ENCODE data around the gene TRABD2B. TPM values are rescaled to one million over a fixed set of nuclear protein-coding genes. Genes with fewer than 3 reads are reported as not detected.

TRABD2B gene
- total and polyA plus RNA-seq, 11 donors, result 0.31 to 1.1 (median 0.80) TPM

DNA sequence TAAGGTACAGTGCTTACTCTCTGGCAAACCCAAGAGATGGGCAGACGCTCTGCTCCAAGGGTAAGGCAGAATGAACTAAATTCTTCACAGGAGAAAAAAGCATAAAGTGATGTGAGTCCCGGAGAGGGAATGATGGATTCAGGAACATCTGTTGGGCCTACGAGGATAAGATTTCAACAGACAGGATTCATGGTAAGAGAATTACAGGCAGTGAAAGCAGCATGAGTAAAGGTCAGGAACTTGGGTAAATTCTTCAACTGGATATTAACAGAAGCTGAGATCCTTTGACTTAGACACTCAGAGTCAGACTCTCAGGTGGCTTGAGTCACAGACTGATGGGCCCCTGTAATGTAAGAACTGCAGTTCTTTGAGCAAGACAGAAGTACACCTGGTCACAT, 152.6 kb downstream of the TRABD2B start:
- intact Hi-C loops (cut with DNase I), result no loop called here
- WGBS, 4 donors, result 94 to 99% (median 97%) methylated on average over 3 of the region's 3 CpGs

DNA sequence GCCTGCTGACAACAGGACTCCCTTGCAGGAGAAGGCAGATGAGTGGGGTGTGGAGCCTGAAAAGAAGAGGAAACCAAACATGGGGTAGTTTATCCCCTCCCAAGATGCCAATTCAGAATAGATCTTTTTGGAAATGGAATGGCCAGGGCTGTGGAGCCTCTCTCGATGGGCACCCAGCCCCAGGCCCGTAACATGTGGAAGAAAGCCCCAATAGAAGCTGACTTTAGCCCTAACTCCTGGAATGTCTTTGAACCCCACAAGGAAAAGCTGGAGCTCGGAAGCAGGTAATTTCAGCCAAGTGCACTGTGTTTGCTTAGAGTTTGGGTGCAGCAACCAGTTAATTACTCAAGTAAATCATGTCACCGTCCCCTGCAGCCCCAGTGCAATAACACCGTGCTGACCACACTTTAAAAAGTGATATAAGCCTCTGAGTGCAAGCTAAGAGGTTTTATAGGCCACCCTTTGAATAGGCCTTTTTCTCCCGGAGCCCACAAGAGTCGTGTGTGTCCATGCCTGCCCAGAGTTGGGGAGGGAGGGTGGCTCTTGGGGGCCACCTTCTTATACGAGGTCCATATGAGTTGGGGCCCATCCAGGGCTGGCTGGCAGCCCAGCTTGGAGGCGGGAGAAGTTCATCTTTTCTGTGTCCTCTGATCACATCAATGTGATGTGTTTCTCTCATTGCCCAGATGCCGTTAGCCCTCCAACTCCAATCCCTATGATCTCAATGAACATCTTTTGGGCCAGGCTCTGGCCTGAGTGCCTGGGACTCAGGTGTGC, 153.2 kb downstream of the TRABD2B start:
- Histone ChIP-seq H3K4me1 (peaks cover 0 to 3% (median 0%) of the 10 kb centered on the region in 12 donors), H3K4me3 (no peak overlapping the region), H3K36me3 (no peaks in the 10 kb centered on the region), H3K9me3 (no peaks in the 10 kb centered on the region), H3K27me3 (no peaks in the 10 kb centered on the region), H3K27ac (no peak overlapping the region)
- DNase-seq (no peak), ATAC-seq (no peak)
- no peak for TF ChIP-seq POLR2A (IDR thresholded peaks at IDR 0.05)
- TF ChIP-seq, protein P1, sequence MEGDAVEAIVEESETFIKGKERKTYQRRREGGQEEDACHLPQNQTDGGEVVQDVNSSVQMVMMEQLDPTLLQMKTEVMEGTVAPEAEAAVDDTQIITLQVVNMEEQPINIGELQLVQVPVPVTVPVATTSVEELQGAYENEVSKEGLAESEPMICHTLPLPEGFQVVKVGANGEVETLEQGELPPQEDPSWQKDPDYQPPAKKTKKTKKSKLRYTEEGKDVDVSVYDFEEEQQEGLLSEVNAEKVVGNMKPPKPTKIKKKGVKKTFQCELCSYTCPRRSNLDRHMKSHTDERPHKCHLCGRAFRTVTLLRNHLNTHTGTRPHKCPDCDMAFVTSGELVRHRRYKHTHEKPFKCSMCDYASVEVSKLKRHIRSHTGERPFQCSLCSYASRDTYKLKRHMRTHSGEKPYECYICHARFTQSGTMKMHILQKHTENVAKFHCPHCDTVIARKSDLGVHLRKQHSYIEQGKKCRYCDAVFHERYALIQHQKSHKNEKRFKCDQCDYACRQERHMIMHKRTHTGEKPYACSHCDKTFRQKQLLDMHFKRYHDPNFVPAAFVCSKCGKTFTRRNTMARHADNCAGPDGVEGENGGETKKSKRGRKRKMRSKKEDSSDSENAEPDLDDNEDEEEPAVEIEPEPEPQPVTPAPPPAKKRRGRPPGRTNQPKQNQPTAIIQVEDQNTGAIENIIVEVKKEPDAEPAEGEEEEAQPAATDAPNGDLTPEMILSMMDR (IDR thresholded peaks at IDR 0.05), result no peak
- 80 to 86% (median 84%) methylated on average over 10 of the region's 10 CpGs for WGBS, 4 donors
- intact Hi-C loops (cut with DNase I), result no loop called here

More for the DNA sequence above, 152.6 kb downstream of the TRABD2B start:
- Histone ChIP-seq H3K4me3 (no peak overlapping the region), H3K4me1 (peaks cover 0 to 4% (median 0%) of the 10 kb centered on the region in 12 donors), H3K27ac (no peak overlapping the region), H3K27me3 (no peaks in the 10 kb centered on the region), H3K9me3 (no peaks in the 10 kb centered on the region), H3K36me3 (no peaks in the 10 kb centered on the region)
- ATAC-seq, result no peak
- no peak for TF ChIP-seq POLR2A (IDR thresholded peaks at IDR 0.05)
- TF ChIP-seq, protein P1 (IDR thresholded peaks at IDR 0.05), result no peak
- no peak for DNase-seq

DNA sequence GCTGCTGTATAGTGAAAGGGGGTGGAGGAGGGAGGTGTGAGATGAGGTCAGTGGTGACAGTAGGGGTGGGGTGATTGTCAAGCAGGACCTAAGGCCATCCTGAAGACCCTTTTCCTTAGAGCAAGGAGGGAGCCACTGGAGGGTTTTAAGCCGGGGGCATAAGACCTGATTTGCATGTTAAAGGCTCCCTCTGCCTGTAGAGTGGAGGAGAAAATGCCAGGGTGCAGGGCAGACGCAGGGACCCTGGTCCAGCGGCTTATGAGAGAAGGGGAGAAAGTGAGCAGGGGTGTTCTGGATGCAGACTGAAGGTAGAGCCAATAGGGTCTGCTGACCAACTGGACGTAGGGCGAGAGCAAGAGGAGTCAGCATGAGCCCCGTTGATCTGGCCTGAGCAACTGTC, 154.1 kb downstream of the TRABD2B start:
- intact Hi-C loops (cut with DNase I), result no loop called here
- Histone ChIP-seq H3K27ac (no peak overlapping the region), H3K9me3 (no peaks in the 10 kb centered on the region), H3K4me3 (no peak overlapping the region), H3K36me3 (no peaks in the 10 kb centered on the region), H3K27me3 (no peaks in the 10 kb centered on the region), H3K4me1 (peaks cover 0 to 7% (median 0%) of the 10 kb centered on the region in 12 donors)
- ATAC-seq (no peak), DNase-seq (no peak)
- TF ChIP-seq, protein P1 (IDR thresholded peaks at IDR 0.05), result no peak
- no peak for TF ChIP-seq POLR2A (IDR thresholded peaks at IDR 0.05)
- 72 to 76% (median 76%) methylated on average over 6 of the region's 6 CpGs for WGBS, 4 donors

DNA sequence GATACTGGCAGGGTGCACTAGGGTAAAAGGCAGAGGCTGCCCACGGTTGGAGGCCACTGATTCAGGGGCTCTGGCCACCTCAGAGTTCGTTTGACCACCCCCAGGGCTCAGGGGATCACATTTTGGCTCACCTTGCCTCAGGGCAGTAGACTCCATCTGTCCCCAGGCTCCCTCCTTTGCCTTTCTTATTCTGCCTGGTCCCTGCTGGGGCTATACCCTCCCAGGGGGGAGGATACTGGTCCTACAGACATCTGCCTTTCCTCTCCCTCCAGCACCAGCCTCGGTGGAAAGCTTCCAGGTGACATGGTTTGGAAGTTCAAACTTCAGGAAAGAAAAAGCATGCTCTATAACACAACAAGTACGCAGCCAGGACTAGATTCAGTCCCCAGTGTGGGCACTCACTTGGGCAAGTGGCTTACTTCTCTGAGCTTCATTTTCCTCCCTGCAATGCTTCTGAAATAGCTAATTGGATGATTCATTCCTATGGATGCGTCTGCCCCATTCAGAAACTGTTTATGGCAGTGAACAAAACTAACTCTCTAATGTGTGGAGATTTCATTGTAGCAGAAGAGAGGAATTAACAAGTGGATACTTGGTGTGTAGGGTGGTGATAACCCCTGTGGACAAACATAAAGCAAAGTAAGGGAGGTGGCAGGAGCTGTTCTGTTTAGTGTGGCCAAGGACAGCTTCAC, 154.8 kb downstream of the TRABD2B start:
- ATAC-seq (no peak), DNase-seq (no peak)
- TF ChIP-seq, protein P1 (IDR thresholded peaks at IDR 0.05), result no peak
- TF ChIP-seq POLR2A (IDR thresholded peaks at IDR 0.05), result no peak
- Histone ChIP-seq H3K9me3 (no peaks in the 10 kb centered on the region), H3K27me3 (no peaks in the 10 kb centered on the region), H3K4me1 (peaks cover 0 to 10% (median 0%) of the 10 kb centered on the region in 12 donors), H3K36me3 (no peaks in the 10 kb centered on the region), H3K27ac (no peak overlapping the region), H3K4me3 (no peak overlapping the region)
- WGBS, 4 donors, result 65 to 75% (median 68%) methylated on average over 5 of the region's 5 CpGs
- intact Hi-C loops (cut with DNase I), result no loop called here
